OCI-LY3 (cell line): ENCODE data around the gene KDSR.

Source experiments
- EZH2phosphoT487 ChIP-seq: fragments of 200-600 bp; shearing (Covaris generic); IDR thresholded peaks from 2 replicates; pipeline ENCODE4 v1.6.1; 2018; ENCODE audit warnings: antibody characterized with exemption, mixed run types, low read depth
- TF ChIP-seq, protein P1 (sequence below): fragments of 200-600, 300-600 bp; sonication (generic); IDR thresholded peaks from 2 replicates; pipeline ENCODE4 v1.5.1; 2014; ENCODE audit warnings: antibody characterized with exemption, low read length, low read depth

DNA sequence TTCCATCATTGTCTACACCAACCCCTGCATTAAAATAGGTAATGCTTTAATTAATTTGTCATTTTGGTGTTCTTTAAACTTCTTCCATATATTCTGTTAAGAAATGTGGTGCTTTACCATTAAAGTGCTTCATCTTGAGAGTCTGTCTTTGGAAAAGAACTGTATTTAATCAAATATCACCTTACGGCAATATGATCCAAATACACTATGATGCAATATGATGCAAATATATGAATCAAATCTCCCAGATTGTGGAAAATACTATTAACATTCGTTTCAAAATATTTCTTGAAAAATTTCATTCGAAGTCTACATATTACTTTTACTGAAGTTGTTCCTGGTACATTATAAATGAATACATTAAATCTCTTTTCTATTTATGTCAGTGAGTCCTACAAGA is 32.3 kb upstream of the KDSR start:
- TF ChIP-seq, protein P1, sequence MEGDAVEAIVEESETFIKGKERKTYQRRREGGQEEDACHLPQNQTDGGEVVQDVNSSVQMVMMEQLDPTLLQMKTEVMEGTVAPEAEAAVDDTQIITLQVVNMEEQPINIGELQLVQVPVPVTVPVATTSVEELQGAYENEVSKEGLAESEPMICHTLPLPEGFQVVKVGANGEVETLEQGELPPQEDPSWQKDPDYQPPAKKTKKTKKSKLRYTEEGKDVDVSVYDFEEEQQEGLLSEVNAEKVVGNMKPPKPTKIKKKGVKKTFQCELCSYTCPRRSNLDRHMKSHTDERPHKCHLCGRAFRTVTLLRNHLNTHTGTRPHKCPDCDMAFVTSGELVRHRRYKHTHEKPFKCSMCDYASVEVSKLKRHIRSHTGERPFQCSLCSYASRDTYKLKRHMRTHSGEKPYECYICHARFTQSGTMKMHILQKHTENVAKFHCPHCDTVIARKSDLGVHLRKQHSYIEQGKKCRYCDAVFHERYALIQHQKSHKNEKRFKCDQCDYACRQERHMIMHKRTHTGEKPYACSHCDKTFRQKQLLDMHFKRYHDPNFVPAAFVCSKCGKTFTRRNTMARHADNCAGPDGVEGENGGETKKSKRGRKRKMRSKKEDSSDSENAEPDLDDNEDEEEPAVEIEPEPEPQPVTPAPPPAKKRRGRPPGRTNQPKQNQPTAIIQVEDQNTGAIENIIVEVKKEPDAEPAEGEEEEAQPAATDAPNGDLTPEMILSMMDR, result no peak
- TF ChIP-seq EZH2phosphoT487, result no peak
